H9 (cell line): ENCODE data around the gene KIZ. TPM values are rescaled to one million over a fixed set of nuclear protein-coding genes. Genes with fewer than 3 reads are reported as not detected.

ENCODE experiments used
- DNase-seq: peaks from one replicate; pipeline ENCODE4 v3.0.0-alpha.2; 2017
- H2AFZ ChIP-seq: one replicate; pipeline ENCODE4 v1.6.1; 2013; ENCODE audit warnings: mild to moderate bottlenecking, low read length, control low read depth, moderate library complexity
- H2AK5ac ChIP-seq: 2 replicates; pipeline ENCODE4 v1.6.1; 2013; ENCODE audit warnings: low read length, control low read depth, mixed read lengths; ENCODE audit not compliant: insufficient read length
- H2BK120ac ChIP-seq: one replicate; pipeline ENCODE4 v1.6.1; 2013; ENCODE audit warnings: low read depth, mild to moderate bottlenecking, low read length, control low read depth, inconsistent platforms; ENCODE audit not compliant: poor library complexity, severe bottlenecking
- H2BK12ac ChIP-seq: 2 replicates; pipeline ENCODE4 v1.6.1; 2013; ENCODE audit warnings: low read length, control low read depth, mixed read lengths, low read depth; ENCODE audit not compliant: insufficient read length
- H2BK15ac ChIP-seq: 2 replicates; pipeline ENCODE4 v1.6.1; 2013; ENCODE audit warnings: low read depth, low read length, control low read depth
- H2BK20ac ChIP-seq: one replicate; pipeline ENCODE4 v1.6.1; 2013; ENCODE audit warnings: low read depth, mild to moderate bottlenecking, low read length, control low read depth, inconsistent platforms; ENCODE audit not compliant: poor library complexity, severe bottlenecking
- H2BK5ac ChIP-seq: 2 replicates; pipeline ENCODE4 v1.6.1; 2013; ENCODE audit warnings: low read length, control low read depth, mixed read lengths; ENCODE audit not compliant: insufficient read length
- H3K14ac ChIP-seq: 2 replicates; pipeline ENCODE4 v1.6.1; 2013; ENCODE audit warnings: low read length, control low read depth; ENCODE audit not compliant: insufficient read depth
- H3K18ac ChIP-seq: 2 replicates; pipeline ENCODE4 v1.6.1; 2013; ENCODE audit warnings: low read depth, mild to moderate bottlenecking, mixed read lengths, low read length, control low read depth; ENCODE audit not compliant: insufficient read length
- H3K23ac ChIP-seq: 2 replicates; pipeline ENCODE4 v1.6.1; 2013; ENCODE audit warnings: low read length, control low read depth, mixed read lengths, low read depth; ENCODE audit not compliant: insufficient read length
- H3K23me2 ChIP-seq: 2 replicates; pipeline ENCODE4 v1.6.1; 2013; ENCODE audit warnings: low read depth, mild to moderate bottlenecking, mixed read lengths, low read length, control low read depth; ENCODE audit not compliant: insufficient read length, poor library complexity, severe bottlenecking
- H3K27ac ChIP-seq: 2 replicates; pipeline ENCODE4 v1.5.1; 2013; ENCODE audit warnings: low read length, control low read depth, mixed read lengths, low read depth; ENCODE audit not compliant: insufficient read length
- H3K27me3 ChIP-seq: 2 replicates; pipeline ENCODE4 v1.6.1; 2013; ENCODE audit warnings: low read length, control low read depth, inconsistent platforms; ENCODE audit not compliant: insufficient read depth
- H3K4ac ChIP-seq: 2 replicates; pipeline ENCODE4 v1.6.1; 2013; ENCODE audit warnings: low read depth, mild to moderate bottlenecking, control low read depth, inconsistent platforms, low read length, moderate library complexity
- H3K4me1 ChIP-seq: 2 replicates; pipeline ENCODE4 v1.6.1; 2013; ENCODE audit warnings: low read length, control low read depth, inconsistent platforms; ENCODE audit not compliant: insufficient read depth
- H3K4me2 ChIP-seq: 2 replicates; pipeline ENCODE4 v1.6.1; 2013; ENCODE audit warnings: low read length, control low read depth, mixed read lengths; ENCODE audit not compliant: insufficient read length, insufficient read depth
- H3K56ac ChIP-seq: 2 replicates; pipeline ENCODE4 v1.6.1; 2013; ENCODE audit warnings: low read depth, mild to moderate bottlenecking, mixed read lengths, low read length, control low read depth; ENCODE audit not compliant: insufficient read length
- H3K79me1 ChIP-seq: 2 replicates; pipeline ENCODE4 v1.6.1; 2013; ENCODE audit warnings: low read depth, mild to moderate bottlenecking, moderate library complexity, low read length, control low read depth, inconsistent platforms; ENCODE audit not compliant: insufficient read depth, poor library complexity, severe bottlenecking
- H3K79me2 ChIP-seq: 2 replicates; pipeline ENCODE4 v1.6.1; 2013; ENCODE audit warnings: low read length, control low read depth, inconsistent platforms; ENCODE audit not compliant: insufficient read depth
- H3K9ac ChIP-seq: 2 replicates; pipeline ENCODE4 v1.6.1; 2013; ENCODE audit warnings: low read length, control low read depth, mixed read lengths; ENCODE audit not compliant: insufficient read length; ENCODE audit errors: extremely low read depth
- H3K9me3 ChIP-seq: one replicate; pipeline ENCODE4 v1.6.1; 2013; ENCODE audit warnings: low read depth, low read length, inconsistent platforms; ENCODE audit not compliant: control insufficient read depth
- H3T11ph ChIP-seq: one replicate; pipeline ENCODE4 v1.6.1; 2013; ENCODE audit warnings: mild to moderate bottlenecking, low read length, control low read depth, inconsistent platforms
- H4K20me1 ChIP-seq: one replicate; pipeline ENCODE4 v1.6.1; 2013; ENCODE audit not compliant: control insufficient read depth, insufficient read length, insufficient read depth
- H4K5ac ChIP-seq: 2 replicates; pipeline ENCODE4 v1.6.1; 2013; ENCODE audit warnings: low read depth, mild to moderate bottlenecking, mixed read lengths, low read length, control low read depth; ENCODE audit not compliant: insufficient read length
- H4K8ac ChIP-seq: replicated peaks from 2 replicates; pipeline ENCODE4 v1.6.1; 2013; ENCODE audit warnings: low read length, control low read depth, mixed read lengths, low read depth; ENCODE audit not compliant: insufficient read length
- H4K91ac ChIP-seq: 2 replicates; pipeline ENCODE4 v1.6.1; 2013; ENCODE audit warnings: low read depth, mild to moderate bottlenecking, moderate library complexity, mixed read lengths, low read length, control low read depth; ENCODE audit not compliant: insufficient read length
- H3K27ac Mint-ChIP-seq, 3 experiments: 2 replicates in 2 of 3; 3 replicates in 1 of 3; pipeline ENCODE4 v1.8.0; 2020 to 2021; ENCODE audit warnings: mixed read lengths in 3 of 3, mild to moderate bottlenecking in 1 of 3, moderate library complexity in 1 of 3
- H3K27me3 Mint-ChIP-seq: 2 replicates; pipeline ENCODE4 v1.8.0; 2021; ENCODE audit warnings: low read depth, mild to moderate bottlenecking, moderate library complexity, mixed read lengths
- H3K36me3 Mint-ChIP-seq, 3 experiments: 2 replicates in 2 of 3; 3 replicates in 1 of 3; pipeline ENCODE4 v1.8.0; 2020 to 2021; ENCODE audit warnings: low read depth in 3 of 3, mixed read lengths in 3 of 3; ENCODE audit not compliant: insufficient read depth in 1 of 3
- H3K4me1 Mint-ChIP-seq, 2 experiments: 2 replicates each; pipeline ENCODE4 v1.8.0; 2020; ENCODE audit warnings: mixed read lengths in 2 of 2
- H3K4me3 Mint-ChIP-seq, 2 experiments: 2 replicates in 1 of 2; 3 replicates in 1 of 2; pipeline ENCODE4 v1.8.0; 2020 to 2021; ENCODE audit warnings: mild to moderate bottlenecking in 2 of 2, mixed read lengths in 2 of 2, moderate library complexity in 1 of 2
- H3K9me3 Mint-ChIP-seq, 2 experiments: 2 replicates in 1 of 2; 3 replicates in 1 of 2; pipeline ENCODE4 v1.8.0; 2020; ENCODE audit warnings: mild to moderate bottlenecking in 2 of 2, mixed read lengths in 2 of 2, moderate library complexity in 1 of 2
- CTCF ChIP-seq: fragments of 200-600 bp; sonication (generic); conservative IDR thresholded peaks from 3 replicates; pipeline ENCODE4 v1.8.0; 2021; ENCODE audit warnings: antibody characterized with exemption, mild to moderate bottlenecking
- WGBS: extraction: QIAGEN DNeasy Blood & Tissue Kit; methylation state at CpG from one replicate; pipeline ENCODE4 v1.1.7; 2013; ENCODE audit warnings: missing lambda C conversion rate, low lambda C conversion rate, mixed read lengths; ENCODE audit not compliant: insufficient read length; ENCODE audit errors: extremely low coverage; 5-methylcytosine and 5-hydroxymethylcytosine counted together
- total RNA-seq: library from RNA; stranded (reverse); gene quantifications from 2 replicates; pipeline ENCODE4 v1.2.1, GENCODE V29; 2021

KIZ gene
- total RNA-seq, 1 experiment from 2014 or later, result 29.3 TPM

GRCh38 chr20:21185849-21186248, 60.0 kb downstream of the KIZ start:
- H3K18ac ChIP-seq, result no peak overlapping the region

More at GRCh38 chr20:21185849-21186248, 60.0 kb downstream of the KIZ start:
- no peak overlapping the region for H3K27ac ChIP-seq
- no peaks in the 10 kb centered on the region for H4K20me1 ChIP-seq
- Mint-ChIP-seq H3K27me3 (no peaks in the 10 kb centered on the region), H3K36me3 (peaks cover 2 to 9% (median 3%) of the 10 kb centered on the region in 3 experiments; a peak in 5 of 7 replicates), H3K4me3 (no peak overlapping the region), H3K9me3 (no peaks in the 10 kb centered on the region; a peak in 1 of 5 replicates), H3K27ac (no peak overlapping the region), H3K4me1 (peaks cover 52 to 53% of the 10 kb centered on the region in 2 experiments)
- DNase-seq, result no peak
- H3K4me1 ChIP-seq, result peaks cover 8% of the 10 kb centered on the region; the same call in 1 of the 2 replicates
- no peak overlapping the region for H2BK5ac ChIP-seq
- no peak overlapping the region for H2BK20ac ChIP-seq
- no peaks in the 10 kb centered on the region for H3K9me3 ChIP-seq
- H3T11ph ChIP-seq, result no peak overlapping the region
- H3K27me3 ChIP-seq, result no peaks in the 10 kb centered on the region
- H3K23ac ChIP-seq, result no peak overlapping the region
- no peak overlapping the region for H3K9ac ChIP-seq
- no peak overlapping the region for H3K56ac ChIP-seq
- H3K79me2 ChIP-seq, result no peaks in the 10 kb centered on the region; the same call in 1 of the 2 replicates
- no peaks in the 10 kb centered on the region for H3K79me1 ChIP-seq
- peaks cover 6% of the 10 kb centered on the region for H3K23me2 ChIP-seq
- H2AK5ac ChIP-seq, result no peak overlapping the region
- H4K91ac ChIP-seq, result no peak overlapping the region
- H2AFZ ChIP-seq, result no peak overlapping the region
- no peak overlapping the region for H2BK120ac ChIP-seq
- no peak overlapping the region for H4K8ac ChIP-seq
- H3K4ac ChIP-seq, result no peak overlapping the region
- H2BK15ac ChIP-seq, result no peak overlapping the region
- TF ChIP-seq CTCF, result no peak
- H2BK12ac ChIP-seq, result no peak overlapping the region
- no peak overlapping the region for H4K5ac ChIP-seq
- no peak overlapping the region for H3K14ac ChIP-seq
- no peak overlapping the region for H3K4me2 ChIP-seq
- WGBS, result no CpG with 5 or more reads among the region's 5 CpGs
